ENCODE data around the gene CTXN1. TPM values are rescaled to one million over a fixed set of nuclear protein-coding genes. Genes with fewer than 3 reads are reported as not detected.

CTXN1 gene
- total and polyA plus RNA-seq, 9 donors = 1.4 to 99.7 (median 5.4) TPM; not detected in 1

DNA sequence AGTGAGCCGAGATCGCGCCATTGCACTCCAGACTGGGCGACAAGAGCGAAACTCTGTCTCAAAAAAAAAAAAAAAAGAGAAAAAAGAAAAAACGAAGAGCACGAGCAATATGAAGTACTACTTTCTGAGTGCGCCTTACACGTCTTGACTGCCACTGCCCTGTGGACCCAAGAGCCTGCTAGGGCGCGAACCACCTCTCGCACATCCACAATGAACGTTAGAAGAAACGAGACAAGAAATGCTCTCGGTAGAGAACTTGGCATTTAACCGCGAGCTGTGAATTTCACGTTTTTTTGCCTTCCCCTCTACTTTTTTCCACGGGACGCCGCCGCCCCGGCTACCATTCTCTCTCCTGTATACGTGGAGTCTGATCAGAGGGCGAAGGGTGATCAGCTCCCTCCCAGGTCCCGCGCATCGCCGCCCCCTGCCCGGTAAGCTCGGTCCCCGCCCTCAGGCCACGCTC, 17.1 kb upstream of the CTXN1 start:
- DNase-seq = no peak
- Histone ChIP-seq H3K4me1 (ENCODE audit: insufficient read depth) (peaks cover 10% of the 10 kb centered on the region), H3K36me3 (no peaks in the 10 kb centered on the region), H3K9me3 (no peaks in the 10 kb centered on the region), H3K27me3 (no peaks in the 10 kb centered on the region), H3K27ac (peak overlapping the region; percentile 97 to 98), H3K4me3 (peak overlapping the region; percentile 61)
- TF ChIP-seq POLR2A (IDR thresholded peaks at IDR 0.05) (no peak), EP300 (IDR thresholded peaks at IDR 0.05) (no peak)
- TF ChIP-seq, protein P1, sequence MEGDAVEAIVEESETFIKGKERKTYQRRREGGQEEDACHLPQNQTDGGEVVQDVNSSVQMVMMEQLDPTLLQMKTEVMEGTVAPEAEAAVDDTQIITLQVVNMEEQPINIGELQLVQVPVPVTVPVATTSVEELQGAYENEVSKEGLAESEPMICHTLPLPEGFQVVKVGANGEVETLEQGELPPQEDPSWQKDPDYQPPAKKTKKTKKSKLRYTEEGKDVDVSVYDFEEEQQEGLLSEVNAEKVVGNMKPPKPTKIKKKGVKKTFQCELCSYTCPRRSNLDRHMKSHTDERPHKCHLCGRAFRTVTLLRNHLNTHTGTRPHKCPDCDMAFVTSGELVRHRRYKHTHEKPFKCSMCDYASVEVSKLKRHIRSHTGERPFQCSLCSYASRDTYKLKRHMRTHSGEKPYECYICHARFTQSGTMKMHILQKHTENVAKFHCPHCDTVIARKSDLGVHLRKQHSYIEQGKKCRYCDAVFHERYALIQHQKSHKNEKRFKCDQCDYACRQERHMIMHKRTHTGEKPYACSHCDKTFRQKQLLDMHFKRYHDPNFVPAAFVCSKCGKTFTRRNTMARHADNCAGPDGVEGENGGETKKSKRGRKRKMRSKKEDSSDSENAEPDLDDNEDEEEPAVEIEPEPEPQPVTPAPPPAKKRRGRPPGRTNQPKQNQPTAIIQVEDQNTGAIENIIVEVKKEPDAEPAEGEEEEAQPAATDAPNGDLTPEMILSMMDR (IDR thresholded peaks at IDR 0.05) = no peak
- intact Hi-C loops (cut with DNase I) = loop anchor here in 2 of 4 donors (10.0 kb wide), 2 partner anchors 62 to 312 kb away; partner anchors contain the start of gene ELAVL1 (in 1 of the 2)
- whole genome bisulfite sequencing, 3 donors = 3 to 5% (median 3%) methylated on average over 33 of the region's 33 CpGs

GRCh38 chr19:7941895-7942596, 16.1 kb upstream of the CTXN1 start:
- TF ChIP-seq, protein P1 (IDR thresholded peaks at IDR 0.05) = no peak
- TF ChIP-seq EP300 (IDR thresholded peaks at IDR 0.05) (no peak), POLR2A (IDR thresholded peaks at IDR 0.05) (no peak)
- DNase-seq = no peak
- Histone ChIP-seq H3K4me3 (no peak overlapping the region), H3K36me3 (no peaks in the 10 kb centered on the region), H3K4me1 (ENCODE audit: insufficient read depth) (peaks cover 10% of the 10 kb centered on the region), H3K27ac (no peak overlapping the region), H3K27me3 (no peaks in the 10 kb centered on the region), H3K9me3 (no peaks in the 10 kb centered on the region)
- intact Hi-C loops (cut with DNase I) = loop anchor here in 2 of 4 donors (10.0 kb wide), 2 partner anchors 63 to 313 kb away; partner anchors contain the start of gene ELAVL1 (in 1 of the 2)
- 87 to 88% (median 88%) methylated on average over 19 of the region's 19 CpGs for WGBS, 3 donors

- no peak for TF ChIP-seq EP300 (IDR thresholded peaks at IDR 0.05)
- TF ChIP-seq, protein P1 (IDR thresholded peaks at IDR 0.05) = no peak
- no peak for TF ChIP-seq POLR2A (IDR thresholded peaks at IDR 0.05)
These were observed 14.9 kb upstream of the CTXN1 start for GRCh38 chr19:7940841-7941240.

DNA sequence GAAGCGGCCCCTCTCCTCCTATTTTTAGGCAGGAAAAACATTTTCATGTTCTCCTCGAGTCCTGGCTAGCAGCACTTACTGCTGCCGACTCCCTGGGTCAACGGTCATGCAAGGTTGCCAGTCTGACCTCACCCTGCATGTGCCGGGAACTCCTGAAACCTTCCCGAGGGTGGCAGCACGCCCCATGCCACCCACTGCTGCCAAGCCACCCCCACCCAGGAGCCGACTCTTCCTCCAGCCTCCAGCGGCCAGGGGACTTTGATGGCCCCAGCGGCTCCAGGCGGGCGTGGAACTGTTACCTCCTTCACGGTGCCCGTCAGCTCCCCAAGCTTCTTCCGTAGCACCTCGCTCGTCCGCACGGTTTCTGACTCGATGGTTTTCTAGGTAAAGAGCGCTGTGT, 8.8 kb upstream of the CTXN1 start:
- intact Hi-C loops (cut with DNase I) = no loop called here
- Histone ChIP-seq H3K9me3 (no peaks in the 10 kb centered on the region), H3K36me3 (no peaks in the 10 kb centered on the region)

More at GRCh38 chr19:7940841-7941240, 14.9 kb upstream of the CTXN1 start:
- Histone ChIP-seq H3K27me3 (no peaks in the 10 kb centered on the region), H3K4me1 (ENCODE audit: insufficient read depth) (peaks cover 10% of the 10 kb centered on the region), H3K36me3 (no peaks in the 10 kb centered on the region), H3K27ac (no peak overlapping the region), H3K4me3 (no peak overlapping the region), H3K9me3 (no peaks in the 10 kb centered on the region)
- no peak for DNase-seq
- WGBS, 3 donors = 87 to 91% (median 89%) methylated on average over 13 of the region's 13 CpGs
- intact Hi-C loops (cut with DNase I) = loop anchor here in 2 of 4 donors (10.0 kb wide), 2 partner anchors 64 to 314 kb away; partner anchors contain the start of gene ELAVL1 (in 1 of the 2)

More for the DNA sequence above, 8.8 kb upstream of the CTXN1 start:
- TF ChIP-seq, protein P1 (IDR thresholded peaks at IDR 0.05) = no peak
- no peak for TF ChIP-seq EP300 (IDR thresholded peaks at IDR 0.05)
- no peak for TF ChIP-seq POLR2A (IDR thresholded peaks at IDR 0.05)
- no peak for DNase-seq
- no peaks in the 10 kb centered on the region for H3K27me3 ChIP-seq
- peaks cover 2% of the 10 kb centered on the region for H3K4me1 ChIP-seq (ENCODE audit: insufficient read depth)
- WGBS, 3 donors = 86 to 87% (median 87%) methylated on average over 21 of the region's 21 CpGs
- H3K4me3 ChIP-seq = no peak overlapping the region
- no peak overlapping the region for H3K27ac ChIP-seq
